Mammary epithelial cell (primary cell): Measurements from ENCODE around the gene TUSC2.

ENCODE experiments used
- EZH2 ChIP-seq: IDR thresholded peaks from 2 replicates; pipeline ENCODE4 v1.6.1; 2012; ENCODE audit warnings: low read length, inconsistent platforms, borderline replicate concordance
- TF ChIP-seq, protein P1 (sequence below), 2 donors: IDR thresholded peaks in 1 of 2; conservative IDR thresholded peaks in 1 of 2; 2 replicates each; pipeline ENCODE4 v1.5.1; 2011 to 2012; ENCODE audit warnings: inconsistent platforms in 2 of 2, low read length in 2 of 2, mild to moderate bottlenecking in 2 of 2, control low read depth in 1 of 2, low read depth in 1 of 2; ENCODE audit not compliant: insufficient read depth in 1 of 2; ENCODE audit errors: extremely low read depth in 1 of 2

DNA sequence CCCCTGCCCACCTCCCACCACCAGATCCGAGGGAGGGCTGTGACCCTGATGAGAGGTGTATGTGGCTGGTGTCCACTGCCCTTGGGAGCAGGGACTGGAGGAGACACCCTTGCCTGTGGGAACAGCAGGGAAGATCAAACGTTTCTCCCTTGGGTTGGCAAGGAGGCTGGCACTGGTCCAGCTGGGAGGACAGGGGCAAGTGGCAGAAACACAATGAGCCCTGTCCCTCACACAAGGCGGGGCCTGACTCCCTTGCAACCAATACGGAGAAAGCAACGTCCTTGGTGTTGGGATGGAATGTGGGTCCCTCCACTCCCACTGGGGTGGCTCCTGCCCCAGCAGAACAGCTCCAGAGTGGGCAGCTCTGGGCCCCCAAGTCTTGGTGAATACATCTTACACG is 10.7 kb downstream of the TUSC2 start:
- TF ChIP-seq, protein P1, sequence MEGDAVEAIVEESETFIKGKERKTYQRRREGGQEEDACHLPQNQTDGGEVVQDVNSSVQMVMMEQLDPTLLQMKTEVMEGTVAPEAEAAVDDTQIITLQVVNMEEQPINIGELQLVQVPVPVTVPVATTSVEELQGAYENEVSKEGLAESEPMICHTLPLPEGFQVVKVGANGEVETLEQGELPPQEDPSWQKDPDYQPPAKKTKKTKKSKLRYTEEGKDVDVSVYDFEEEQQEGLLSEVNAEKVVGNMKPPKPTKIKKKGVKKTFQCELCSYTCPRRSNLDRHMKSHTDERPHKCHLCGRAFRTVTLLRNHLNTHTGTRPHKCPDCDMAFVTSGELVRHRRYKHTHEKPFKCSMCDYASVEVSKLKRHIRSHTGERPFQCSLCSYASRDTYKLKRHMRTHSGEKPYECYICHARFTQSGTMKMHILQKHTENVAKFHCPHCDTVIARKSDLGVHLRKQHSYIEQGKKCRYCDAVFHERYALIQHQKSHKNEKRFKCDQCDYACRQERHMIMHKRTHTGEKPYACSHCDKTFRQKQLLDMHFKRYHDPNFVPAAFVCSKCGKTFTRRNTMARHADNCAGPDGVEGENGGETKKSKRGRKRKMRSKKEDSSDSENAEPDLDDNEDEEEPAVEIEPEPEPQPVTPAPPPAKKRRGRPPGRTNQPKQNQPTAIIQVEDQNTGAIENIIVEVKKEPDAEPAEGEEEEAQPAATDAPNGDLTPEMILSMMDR (conservative IDR thresholded peaks at IDR 0.05 in 1 of 2, IDR thresholded peaks at IDR 0.05 in 1 of 2; ENCODE audit: extremely low read depth in 1 of 2, insufficient read depth in 1 of 2, low read depth in 1 of 2, low read length in 2 of 2): no peak
- TF ChIP-seq EZH2: no peak
